Prostate gland (tissue), 2 donors: ENCODE data around the gene RALGDS.
"Not testable (repeated sequence)": the region's sequence is repeated elsewhere in the genome, so short reads cannot be mapped to it uniquely, and the experiment has no call there.

ENCODE experiments used
- POLR2A ChIP-seq: fragments of 450-650 bp; IDR thresholded peaks from one replicate; pipeline ENCODE4 v1.6.1; 2016; ENCODE audit warnings: antibody characterized with exemption, mild to moderate bottlenecking
- POLR2AphosphoS5 ChIP-seq: sonication (generic); formaldehyde crosslinking; IDR thresholded peaks from one replicate; pipeline ENCODE4 v1.6.1; 2017; ENCODE audit warnings: antibody characterized with exemption
- TF ChIP-seq, protein P1 (sequence below), 4 experiments: fragments of 200-600 bp in 2 of 4; fragments of 450-650 bp in 2 of 4; sonication (generic) in 2 of 4; IDR thresholded peaks; 1 replicate in 3 of 4; 2 replicates in 1 of 4; pipeline ENCODE4 v1.5.1; 2016 to 2019; ENCODE audit warnings: antibody characterized with exemption in 4 of 4, mild to moderate bottlenecking in 2 of 4, moderate library complexity in 2 of 4

GRCh38 chr9:133083688-133084087, 37.4 kb downstream of the RALGDS start:
- TF ChIP-seq, protein P1, sequence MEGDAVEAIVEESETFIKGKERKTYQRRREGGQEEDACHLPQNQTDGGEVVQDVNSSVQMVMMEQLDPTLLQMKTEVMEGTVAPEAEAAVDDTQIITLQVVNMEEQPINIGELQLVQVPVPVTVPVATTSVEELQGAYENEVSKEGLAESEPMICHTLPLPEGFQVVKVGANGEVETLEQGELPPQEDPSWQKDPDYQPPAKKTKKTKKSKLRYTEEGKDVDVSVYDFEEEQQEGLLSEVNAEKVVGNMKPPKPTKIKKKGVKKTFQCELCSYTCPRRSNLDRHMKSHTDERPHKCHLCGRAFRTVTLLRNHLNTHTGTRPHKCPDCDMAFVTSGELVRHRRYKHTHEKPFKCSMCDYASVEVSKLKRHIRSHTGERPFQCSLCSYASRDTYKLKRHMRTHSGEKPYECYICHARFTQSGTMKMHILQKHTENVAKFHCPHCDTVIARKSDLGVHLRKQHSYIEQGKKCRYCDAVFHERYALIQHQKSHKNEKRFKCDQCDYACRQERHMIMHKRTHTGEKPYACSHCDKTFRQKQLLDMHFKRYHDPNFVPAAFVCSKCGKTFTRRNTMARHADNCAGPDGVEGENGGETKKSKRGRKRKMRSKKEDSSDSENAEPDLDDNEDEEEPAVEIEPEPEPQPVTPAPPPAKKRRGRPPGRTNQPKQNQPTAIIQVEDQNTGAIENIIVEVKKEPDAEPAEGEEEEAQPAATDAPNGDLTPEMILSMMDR (IDR thresholded peaks at IDR 0.05) = not testable (repeated sequence)
- TF ChIP-seq POLR2A, POLR2AphosphoS5: not testable (repeated sequence)
